Mesendoderm (in vitro differentiated cells): ENCODE results near the gene HOXA7.
A peak's percentile ranks its signal among the peaks of the same experiment; 100 is the strongest.

Source experiments
- DNase-seq: peaks from one replicate; pipeline ENCODE4 v3.0.0; 2013
- H2AK5ac ChIP-seq: 2 replicates; pipeline ENCODE4 v1.6.1; 2013; ENCODE audit warnings: low read length, inconsistent platforms
- H2BK120ac ChIP-seq: 2 replicates; pipeline ENCODE4 v1.6.1; 2013; ENCODE audit warnings: low read depth, mild to moderate bottlenecking, low read length, moderate library complexity, mixed read lengths
- H2BK15ac ChIP-seq: replicated peaks from 2 replicates; pipeline ENCODE4 v1.6.1; 2013; ENCODE audit warnings: low read depth, mild to moderate bottlenecking, moderate library complexity
- H2BK5ac ChIP-seq: 2 replicates; pipeline ENCODE4 v1.6.1; 2013; ENCODE audit warnings: low read length, inconsistent platforms
- H3K18ac ChIP-seq: 2 replicates; pipeline ENCODE4 v1.6.1; 2013; ENCODE audit warnings: mild to moderate bottlenecking, low read length, mixed read lengths
- H3K23ac ChIP-seq: one replicate; pipeline ENCODE4 v1.6.1; 2013; ENCODE audit warnings: low read length
- H3K27ac ChIP-seq: 2 replicates; pipeline ENCODE4 v1.5.1; 2013; ENCODE audit warnings: low read depth, mild to moderate bottlenecking, inconsistent platforms, low read length, moderate library complexity
- H3K27me3 ChIP-seq: 2 replicates; pipeline ENCODE4 v1.6.1; 2013; ENCODE audit warnings: low read length, control low read depth, mild to moderate bottlenecking, inconsistent platforms; ENCODE audit not compliant: insufficient read depth, poor library complexity
- H3K36me3 ChIP-seq: 2 replicates; pipeline ENCODE4 v1.6.1; 2013; ENCODE audit warnings: low read length, inconsistent platforms; ENCODE audit not compliant: control insufficient read depth, insufficient read depth
- H3K4ac ChIP-seq: one replicate; pipeline ENCODE4 v1.6.1; 2013; ENCODE audit warnings: low read depth, mild to moderate bottlenecking, low read length, moderate library complexity
- H3K4me1 ChIP-seq: 2 replicates; pipeline ENCODE4 v1.6.1; 2013; ENCODE audit warnings: low read depth, low read length, inconsistent platforms; ENCODE audit not compliant: control insufficient read depth
- H3K4me2 ChIP-seq: 2 replicates; pipeline ENCODE4 v1.6.1; 2013; ENCODE audit warnings: low read length
- H3K4me3 ChIP-seq: 2 replicates; pipeline ENCODE4 v1.5.1; 2013; ENCODE audit warnings: mild to moderate bottlenecking, low read length
- H3K56ac ChIP-seq: one replicate; pipeline ENCODE4 v1.6.1; 2013; ENCODE audit warnings: low read length
- H3K79me1 ChIP-seq: 2 replicates; pipeline ENCODE4 v1.6.1; 2013; ENCODE audit warnings: low read length, inconsistent platforms
- H3K79me2 ChIP-seq: 2 replicates; pipeline ENCODE4 v1.6.1; 2013; ENCODE audit warnings: mild to moderate bottlenecking, low read length; ENCODE audit not compliant: control insufficient read depth, insufficient read depth
- H3K9ac ChIP-seq: 2 replicates; pipeline ENCODE4 v1.6.1; 2013; ENCODE audit warnings: low read length, inconsistent platforms
- H4K5ac ChIP-seq: one replicate; pipeline ENCODE4 v1.6.1; 2013; ENCODE audit warnings: low read length
- H4K8ac ChIP-seq: one replicate; pipeline ENCODE4 v1.6.1; 2013; ENCODE audit warnings: low read depth, mild to moderate bottlenecking, control low read depth, low read length, moderate library complexity
- WGBS: extraction: QIAGEN DNeasy Blood & Tissue Kit; methylation state at CpG from one replicate; pipeline ENCODE4 v1.1.7; 2013; ENCODE audit warnings: low lambda C conversion rate, missing lambda C conversion rate; ENCODE audit not compliant: insufficient coverage; ENCODE audit errors: extremely low coverage; 5-methylcytosine and 5-hydroxymethylcytosine counted together

Gene HOXA7

DNA sequence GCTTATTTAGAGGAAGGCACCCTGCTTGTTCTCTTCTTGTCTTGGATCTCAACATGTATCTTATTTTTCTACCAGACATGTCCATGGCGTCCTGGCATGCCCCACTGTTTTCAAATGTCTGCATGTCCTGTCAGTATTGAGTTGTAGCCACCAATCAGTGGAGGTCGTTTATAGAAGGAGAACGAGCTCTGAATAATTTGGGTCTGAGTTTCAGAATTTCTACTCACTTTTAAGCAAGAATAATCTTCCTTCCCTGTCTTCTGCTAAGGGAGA is 46.3 kb upstream of the HOXA7 start:
- no peak for DNase-seq
- no peak overlapping the region for H4K8ac ChIP-seq
- H3K56ac ChIP-seq = no peak overlapping the region
- no peak overlapping the region for H4K5ac ChIP-seq
- no peak overlapping the region for H2BK120ac ChIP-seq
- H2BK15ac ChIP-seq = no peak overlapping the region
- H3K4me3 ChIP-seq = no peak overlapping the region
- no peak overlapping the region for H3K27ac ChIP-seq
- peaks cover 3% of the 10 kb centered on the region for H3K4me1 ChIP-seq
- peaks cover 86% of the 10 kb centered on the region for H3K27me3 ChIP-seq
- H3K23ac ChIP-seq = no peak overlapping the region
- H3K4me2 ChIP-seq = no peak overlapping the region
- H3K18ac ChIP-seq = no peak overlapping the region
- no peaks in the 10 kb centered on the region for H3K79me2 ChIP-seq
- H3K9ac ChIP-seq = no peak overlapping the region
- no peaks in the 10 kb centered on the region for H3K79me1 ChIP-seq
- H3K4ac ChIP-seq = no peak overlapping the region
- no CpG with 5 or more reads among the region's 3 CpGs for WGBS
- no peak overlapping the region for H2BK5ac ChIP-seq
- H2AK5ac ChIP-seq = no peak overlapping the region
- H3K36me3 ChIP-seq = no peaks in the 10 kb centered on the region

DNA sequence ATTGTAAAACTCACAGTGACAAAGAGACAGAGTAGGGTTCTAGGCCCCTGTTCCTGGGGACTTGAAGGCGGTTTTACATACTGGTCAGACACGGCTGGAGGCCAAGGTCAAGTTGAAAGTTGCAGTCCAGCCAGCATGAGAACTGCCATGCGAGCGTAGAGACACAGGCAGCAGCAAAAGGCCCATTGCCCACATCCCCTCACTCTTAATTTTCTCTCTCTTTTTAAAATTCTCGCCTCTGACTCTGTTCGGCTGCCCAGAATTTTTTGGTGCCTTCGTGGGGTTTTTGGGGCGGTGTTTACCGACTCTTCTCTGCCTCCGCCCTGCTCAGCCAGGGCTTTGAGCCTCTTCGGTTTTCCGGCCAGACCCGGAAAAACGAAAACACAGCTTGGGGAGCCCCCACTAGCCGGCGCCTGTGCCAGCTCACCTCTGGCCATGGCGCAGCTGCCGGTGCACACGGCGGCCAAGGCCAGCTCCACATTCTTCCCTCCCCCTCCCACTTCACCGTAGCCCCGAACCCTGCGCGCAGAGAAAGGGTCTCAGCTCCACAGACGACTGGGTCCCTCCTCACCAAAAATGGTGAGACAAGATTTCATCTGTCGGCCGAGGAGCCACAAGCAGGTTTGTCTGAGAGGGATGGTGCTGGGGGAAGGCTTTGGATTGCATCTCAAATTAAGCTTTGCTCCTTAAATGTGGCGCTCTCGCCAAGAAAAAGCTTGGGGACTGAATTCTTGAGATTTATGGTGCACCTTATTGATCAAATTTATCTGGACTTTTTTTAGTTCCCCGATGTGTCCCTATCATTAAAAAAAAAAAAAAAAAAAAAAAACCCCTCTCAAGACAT is 45.8 kb upstream of the HOXA7 start:
- Histone ChIP-seq H2BK15ac (no peak overlapping the region), H3K4ac (no peak overlapping the region), H2BK120ac (no peak overlapping the region), H4K5ac (no peak overlapping the region), H4K8ac (no peak overlapping the region), H3K18ac (no peak overlapping the region), H3K4me1 (peaks cover 3% of the 10 kb centered on the region), H3K27me3 (peaks cover 86% of the 10 kb centered on the region), H3K79me2 (no peaks in the 10 kb centered on the region), H3K9ac (no peak overlapping the region), H2BK5ac (no peak overlapping the region), H3K36me3 (no peaks in the 10 kb centered on the region), H3K56ac (no peak overlapping the region), H3K4me2 (no peak overlapping the region), H2AK5ac (no peak overlapping the region), H3K79me1 (no peaks in the 10 kb centered on the region), H3K23ac (no peak overlapping the region), H3K27ac (no peak overlapping the region), H3K4me3 (no peak overlapping the region)
- no CpG with 5 or more reads among the region's 30 CpGs for WGBS
- DNase-seq = no peak

DNA sequence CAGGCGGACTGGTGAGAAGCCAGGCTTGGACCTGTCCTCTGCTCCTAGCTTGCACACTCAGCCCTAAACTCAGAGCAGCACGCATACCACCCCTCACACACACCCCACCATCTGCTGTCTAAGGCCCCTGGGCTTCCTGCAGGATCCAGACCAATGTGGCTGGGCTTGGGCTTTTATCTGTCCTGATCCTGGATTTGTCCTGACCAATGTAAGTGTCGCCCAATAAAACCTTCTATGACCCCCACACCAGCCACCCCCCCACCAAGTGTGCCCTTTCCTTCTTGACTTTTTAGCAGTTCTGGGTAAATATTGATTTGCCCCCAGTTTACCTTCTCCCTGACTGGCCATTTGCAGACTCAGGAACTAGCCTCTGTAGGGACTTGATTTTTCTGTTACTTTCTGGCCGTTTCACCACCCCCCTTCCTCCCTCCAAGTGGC is 45.1 kb upstream of the HOXA7 start:
- Histone ChIP-seq H2AK5ac (no peak overlapping the region), H3K4ac (no peak overlapping the region), H3K56ac (no peak overlapping the region), H2BK5ac (no peak overlapping the region), H3K79me1 (no peaks in the 10 kb centered on the region), H3K36me3 (no peaks in the 10 kb centered on the region), H4K8ac (no peak overlapping the region), H3K18ac (no peak overlapping the region), H4K5ac (no peak overlapping the region), H3K9ac (no peak overlapping the region), H3K27ac (no peak overlapping the region), H2BK120ac (no peak overlapping the region), H3K4me3 (no peak overlapping the region), H3K79me2 (no peaks in the 10 kb centered on the region), H3K23ac (no peak overlapping the region), H3K27me3 (peaks cover 81% of the 10 kb centered on the region), H3K4me1 (peaks cover 3% of the 10 kb centered on the region), H2BK15ac (no peak overlapping the region), H3K4me2 (no peak overlapping the region)
- DNase-seq = no peak
- no CpG with 5 or more reads among the region's 4 CpGs for WGBS

- Histone ChIP-seq H2BK15ac (no peak overlapping the region), H3K9ac (peak overlapping the region; percentile 0), H4K5ac (no peak overlapping the region), H3K4ac (no peak overlapping the region), H3K27me3 (peaks cover 76% of the 10 kb centered on the region), H3K4me2 (no peak overlapping the region), H3K36me3 (no peaks in the 10 kb centered on the region), H3K79me2 (no peaks in the 10 kb centered on the region), H3K23ac (no peak overlapping the region), H4K8ac (no peak overlapping the region), H3K4me3 (no peak overlapping the region), H3K56ac (no peak overlapping the region), H2BK120ac (no peak overlapping the region), H3K79me1 (no peaks in the 10 kb centered on the region), H3K18ac (no peak overlapping the region), H2BK5ac (no peak overlapping the region), H3K4me1 (peaks cover 3% of the 10 kb centered on the region), H3K27ac (no peak overlapping the region), H2AK5ac (no peak overlapping the region)
- no CpG with 5 or more reads among the region's 14 CpGs for WGBS
- DNase-seq = no peak
Observed at GRCh38 chr7:27200761-27201579, 44.5 kb upstream of the HOXA7 start.

DNA sequence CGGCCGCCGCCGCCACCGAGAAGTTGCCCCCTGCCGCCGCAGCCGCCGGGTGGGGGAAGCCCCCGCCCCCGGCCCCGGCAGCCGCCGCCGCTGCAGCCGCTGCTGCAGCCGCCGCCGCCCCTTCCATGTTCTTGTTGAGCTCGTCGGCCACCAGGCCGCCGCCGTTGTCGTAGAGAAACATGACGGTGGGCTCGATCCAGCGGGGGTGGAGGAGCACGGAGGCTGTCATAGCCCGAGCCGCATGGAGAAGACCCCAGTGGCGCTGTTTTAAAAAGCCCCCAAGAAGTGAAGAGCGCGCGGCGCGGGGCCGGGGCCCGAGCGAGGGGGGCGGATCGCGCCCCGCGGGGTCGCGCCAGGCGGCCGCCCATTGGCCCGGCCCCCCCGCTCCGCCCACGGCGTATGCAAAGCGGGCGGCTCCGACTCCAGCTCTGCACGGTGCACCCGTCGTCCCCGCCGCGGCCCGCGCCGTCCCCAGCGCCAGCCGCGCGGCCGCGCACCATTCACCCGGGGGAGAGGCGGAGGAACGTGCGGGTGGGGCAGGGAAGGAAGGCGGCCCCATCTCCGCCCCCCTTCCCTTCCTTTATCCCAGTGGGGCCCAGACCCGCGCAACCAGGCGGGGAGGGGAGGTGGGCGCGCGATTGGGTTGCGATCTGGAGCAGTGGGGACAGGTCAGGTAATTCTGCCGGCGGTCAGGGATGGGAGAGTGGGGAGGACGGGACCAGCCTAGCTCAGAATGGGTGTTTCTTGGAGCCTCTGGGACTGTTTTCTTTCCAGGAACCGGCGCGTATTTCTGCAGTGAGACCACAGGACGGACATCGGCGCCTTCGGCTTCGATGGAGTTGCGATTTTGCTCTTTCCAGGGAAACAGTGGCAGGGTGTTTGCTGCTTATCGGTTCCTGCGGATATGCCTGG is 43.6 kb upstream of the HOXA7 start, which contains the start of gene HOXA13:
HOXA13 (minus strand) TSS at position 243 of the 912 bp plus-strand sequence; CDS start at position 229, 14 bp downstream.
- H3K27ac ChIP-seq = no peak within 1 kb of the TSS
- no CpG with 5 or more reads among the region's 99 CpGs for WGBS
- no peak for DNase-seq

More for the DNA sequence above, 43.6 kb upstream of the HOXA7 start, which contains the start of gene HOXA13:
- Histone ChIP-seq H2BK120ac (no peak within 1 kb of the TSS), H3K4ac (no peak within 1 kb of the TSS), H3K4me1 (peaks cover 3% of the 10 kb centered on the region), H3K79me1 (no peaks in the 10 kb centered on the region), H4K8ac (no peak within 1 kb of the TSS), H3K27me3 (peaks cover 69% of the 10 kb centered on the region), H3K56ac (peak within 1 kb of the TSS; percentile 56), H4K5ac (no peak within 1 kb of the TSS), H3K36me3 (no peaks in the 10 kb centered on the region), H3K79me2 (no peaks in the 10 kb centered on the region), H3K9ac (peak within 1 kb of the TSS; percentile 13), H3K18ac (no peak within 1 kb of the TSS), H3K4me2 (peak within 1 kb of the TSS; percentile 67), H3K23ac (no peak within 1 kb of the TSS), H3K4me3 (no peak within 1 kb of the TSS), H2BK5ac (no peak within 1 kb of the TSS), H2AK5ac (no peak within 1 kb of the TSS), H2BK15ac (no peak within 1 kb of the TSS)
